ENCODE results near the gene ELK3. TPM values are rescaled to one million over a fixed set of nuclear protein-coding genes. Genes with fewer than 3 reads are reported as not detected.

The ELK3 gene
- total and polyA plus RNA-seq, 5 donors: 11.5 to 34.0 (median 18.9) TPM

DNA sequence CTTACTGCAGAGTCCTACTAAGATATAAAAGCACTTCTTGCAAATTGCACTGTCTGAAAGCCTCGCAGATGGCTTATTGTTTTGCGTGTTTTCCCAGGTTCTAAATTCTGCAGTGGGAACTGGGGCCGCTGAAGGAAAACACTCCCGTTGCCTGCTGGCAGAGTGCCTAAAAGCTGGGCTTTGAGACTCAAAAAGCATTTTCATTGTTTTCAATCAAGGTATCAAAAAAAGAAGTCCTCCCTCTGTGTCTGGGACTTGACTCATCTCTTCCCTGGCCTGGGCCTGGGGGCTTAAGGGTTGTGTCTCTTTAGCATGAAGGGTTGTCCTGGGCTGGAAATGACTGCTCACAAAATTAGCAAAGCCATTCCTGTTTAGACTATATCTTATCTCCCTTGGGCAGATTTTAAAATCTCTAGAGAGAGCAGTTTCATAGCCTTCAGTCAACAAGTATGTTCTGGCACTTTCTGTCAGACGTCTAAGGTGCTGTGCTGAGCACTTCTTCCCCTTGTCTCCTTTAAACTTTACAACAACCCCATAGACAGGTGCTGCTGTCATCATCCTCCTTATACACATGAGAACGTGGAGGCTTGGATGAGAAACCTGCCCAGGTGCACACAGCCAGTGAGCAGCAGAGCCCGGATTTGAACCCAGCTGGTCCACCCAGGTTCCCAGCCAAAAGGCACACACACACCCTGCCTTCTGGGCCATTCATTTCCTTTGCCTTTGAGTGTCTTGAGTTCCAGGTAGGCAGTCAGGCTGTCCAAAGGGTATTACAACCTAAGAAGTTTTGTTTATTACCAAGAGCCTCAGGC, 31.1 kb downstream of the ELK3 start:
- Histone ChIP-seq H3K27ac (ENCODE audit: low read length) (peak overlapping the region; percentile 36), H3K9me3 (ENCODE audit: control insufficient read depth, low read length) (no peaks in the 10 kb centered on the region), H3K4me1 (ENCODE audit: control insufficient read depth, insufficient read depth, low read length) (peaks cover 8% of the 10 kb centered on the region), H3K4me3 (ENCODE audit: low read length) (no peak overlapping the region), H3K27me3 (ENCODE audit: control insufficient read depth, insufficient read depth) (no peaks in the 10 kb centered on the region)
- DNase-seq (peak in 2 of 3 donors; percentile 67 to 78), ATAC-seq (peak in 1 of 2 donors; percentile 52)
- WGBS: 30% methylated on average over 7 of the region's 7 CpGs
- intact Hi-C loops (cut with DNase I): no loop called here

GRCh38 chr12:96225994-96226399, 31.8 kb downstream of the ELK3 start:
- no peak for DNase-seq
- intact Hi-C loops (cut with DNase I): no loop called here
- peaks cover 8% of the 10 kb centered on the region for H3K4me1 ChIP-seq (ENCODE audit: control insufficient read depth, insufficient read depth, low read length)
- H3K27me3 ChIP-seq (ENCODE audit: control insufficient read depth, insufficient read depth): no peaks in the 10 kb centered on the region
- H3K4me3 ChIP-seq (ENCODE audit: low read length): no peak overlapping the region
- 68% methylated on average over 1 of the region's 1 CpG for WGBS
- ATAC-seq: peak in 1 of 2 donors; percentile 6
- H3K9me3 ChIP-seq (ENCODE audit: control insufficient read depth, low read length): no peaks in the 10 kb centered on the region
- no peak overlapping the region for H3K27ac ChIP-seq (ENCODE audit: low read length)

GRCh38 chr12:96226401-96226800, 32.2 kb downstream of the ELK3 start:
- WGBS: 85% methylated on average over 4 of the region's 4 CpGs
- no peaks in the 10 kb centered on the region for H3K27me3 ChIP-seq (ENCODE audit: control insufficient read depth, insufficient read depth)
- DNase-seq: no peak
- peak in 1 of 2 donors; percentile 10 for ATAC-seq
- intact Hi-C loops (cut with DNase I): no loop called here
- no peaks in the 10 kb centered on the region for H3K9me3 ChIP-seq (ENCODE audit: control insufficient read depth, low read length)
- H3K27ac ChIP-seq (ENCODE audit: low read length): no peak overlapping the region
- peaks cover 6% of the 10 kb centered on the region for H3K4me1 ChIP-seq (ENCODE audit: control insufficient read depth, insufficient read depth, low read length)
- H3K4me3 ChIP-seq (ENCODE audit: low read length): no peak overlapping the region

DNA sequence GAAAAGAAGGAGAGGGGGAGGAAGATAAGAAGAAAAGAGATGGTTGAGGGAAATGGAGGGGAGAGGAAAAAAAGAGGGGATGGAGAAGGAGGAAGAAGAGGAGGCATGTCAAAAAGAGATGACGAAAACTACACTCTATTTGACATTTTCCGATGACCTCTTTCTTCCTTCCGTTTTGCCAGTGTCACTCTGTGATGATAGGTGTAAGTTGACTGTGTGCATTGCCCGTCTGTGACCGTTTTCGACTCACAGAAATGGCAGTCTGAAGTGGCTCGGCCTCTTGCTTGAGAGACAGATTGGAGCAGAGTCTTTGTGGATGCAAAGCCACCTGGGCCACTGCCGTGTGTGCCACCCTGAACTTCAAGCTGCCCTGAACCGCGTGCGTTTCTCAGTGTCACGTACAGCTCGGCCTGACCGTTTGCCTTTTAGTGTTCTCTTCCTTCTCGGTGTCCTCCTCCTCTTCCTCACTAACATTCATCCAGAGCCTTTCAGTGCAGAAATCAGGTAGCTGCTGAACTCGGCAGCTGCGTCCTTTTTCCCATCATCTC, 32.7 kb downstream of the ELK3 start:
- peaks cover 6% of the 10 kb centered on the region for H3K4me1 ChIP-seq (ENCODE audit: control insufficient read depth, insufficient read depth, low read length)
- H3K4me3 ChIP-seq (ENCODE audit: low read length): no peak overlapping the region
- 69% methylated on average over 17 of the region's 17 CpGs for WGBS
- DNase-seq (no peak), ATAC-seq (no peak)
- H3K27me3 ChIP-seq (ENCODE audit: control insufficient read depth, insufficient read depth): no peaks in the 10 kb centered on the region
- no peak overlapping the region for H3K27ac ChIP-seq (ENCODE audit: low read length)
- H3K9me3 ChIP-seq (ENCODE audit: control insufficient read depth, low read length): no peaks in the 10 kb centered on the region
- intact Hi-C loops (cut with DNase I): no loop called here

DNA sequence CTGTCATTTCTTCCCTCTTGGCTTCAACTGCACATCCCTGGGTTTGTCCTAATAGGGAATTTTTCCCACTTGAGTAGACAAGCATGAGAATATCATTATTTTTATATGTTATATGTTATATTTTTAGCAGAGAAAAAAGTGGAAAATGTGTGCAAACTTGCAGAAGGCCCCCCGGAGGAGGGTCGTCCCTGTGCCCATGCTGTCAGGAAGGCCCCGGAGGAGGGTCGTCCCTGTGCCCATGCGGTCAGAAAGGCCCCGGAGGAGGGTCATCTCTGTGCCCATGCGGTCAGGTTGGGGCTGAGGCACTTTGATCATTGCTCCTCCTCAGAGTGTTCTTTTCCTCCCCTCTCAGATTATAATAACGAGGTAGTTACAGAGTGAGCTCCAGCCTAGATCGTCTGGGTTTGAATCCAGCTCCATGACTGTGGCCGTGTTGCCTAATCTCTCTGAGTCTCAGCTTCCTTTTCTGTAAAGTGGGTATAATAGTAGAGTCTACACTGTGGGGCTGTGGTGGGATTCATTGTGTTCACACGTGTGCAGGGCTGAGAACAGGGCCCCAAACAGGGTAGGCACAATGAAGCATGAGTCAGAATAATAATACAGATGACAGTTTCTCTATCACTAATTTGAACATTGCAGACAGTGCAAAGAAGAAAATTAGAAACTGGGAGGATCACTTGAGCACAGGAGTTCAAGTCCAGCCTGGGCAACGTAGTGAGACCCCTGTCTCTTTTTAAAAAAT, 33.4 kb downstream of the ELK3 start:
- DNase-seq (no peak), ATAC-seq (no peak)
- Histone ChIP-seq H3K27me3 (ENCODE audit: control insufficient read depth, insufficient read depth) (no peaks in the 10 kb centered on the region), H3K4me1 (ENCODE audit: control insufficient read depth, insufficient read depth, low read length) (peaks cover 6% of the 10 kb centered on the region), H3K9me3 (ENCODE audit: control insufficient read depth, low read length) (no peaks in the 10 kb centered on the region), H3K27ac (ENCODE audit: low read length) (no peak overlapping the region), H3K4me3 (ENCODE audit: low read length) (no peak overlapping the region)
- intact Hi-C loops (cut with DNase I): no loop called here
- 74% methylated on average over 12 of the region's 12 CpGs for WGBS

GRCh38 chr12:96228566-96229248, 34.5 kb downstream of the ELK3 start:
- Histone ChIP-seq H3K27me3 (ENCODE audit: control insufficient read depth, insufficient read depth) (no peaks in the 10 kb centered on the region), H3K9me3 (ENCODE audit: control insufficient read depth, low read length) (no peaks in the 10 kb centered on the region), H3K4me3 (ENCODE audit: low read length) (no peak overlapping the region), H3K27ac (ENCODE audit: low read length) (no peak overlapping the region), H3K4me1 (ENCODE audit: control insufficient read depth, insufficient read depth, low read length) (peaks cover 10% of the 10 kb centered on the region)
- DNase-seq (no peak), ATAC-seq (no peak)
- intact Hi-C loops (cut with DNase I): no loop called here
- WGBS: 77% methylated on average over 12 of the region's 12 CpGs

DNA sequence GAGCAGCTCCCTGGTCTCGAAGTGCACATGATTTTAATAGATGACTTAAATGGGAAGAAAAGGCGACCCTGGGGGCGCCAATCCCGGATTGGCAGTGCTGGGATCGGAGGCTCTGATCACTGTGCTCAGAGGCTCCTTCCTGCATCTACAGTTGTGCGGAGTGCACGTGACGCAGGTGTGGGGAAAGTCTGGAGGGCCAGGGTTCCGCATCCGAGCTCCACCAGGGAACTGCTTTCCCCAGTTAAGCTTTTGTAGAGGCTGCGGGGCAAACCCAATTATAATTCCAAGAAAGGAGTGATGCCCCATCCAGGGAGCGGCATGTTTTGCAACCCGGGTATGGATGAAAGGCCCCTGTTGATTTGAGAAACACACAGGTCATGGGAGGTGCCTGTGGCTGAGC, 36.5 kb downstream of the ELK3 start:
- 86% methylated on average over 13 of the region's 13 CpGs for WGBS
- intact Hi-C loops (cut with DNase I): loop anchor here in 1 of 4 donors (10.0 kb wide), 1 partner anchor 164 kb away; no protein-coding TSS in a partner anchor
- no peaks in the 10 kb centered on the region for H3K9me3 ChIP-seq (ENCODE audit: control insufficient read depth, low read length)
- H3K27ac ChIP-seq (ENCODE audit: low read length): no peak overlapping the region
- no peak for ATAC-seq
- DNase-seq: no peak
- H3K4me1 ChIP-seq (ENCODE audit: control insufficient read depth, insufficient read depth, low read length): peaks cover 20% of the 10 kb centered on the region
- H3K4me3 ChIP-seq (ENCODE audit: low read length): no peak overlapping the region
- no peaks in the 10 kb centered on the region for H3K27me3 ChIP-seq (ENCODE audit: control insufficient read depth, insufficient read depth)

DNA sequence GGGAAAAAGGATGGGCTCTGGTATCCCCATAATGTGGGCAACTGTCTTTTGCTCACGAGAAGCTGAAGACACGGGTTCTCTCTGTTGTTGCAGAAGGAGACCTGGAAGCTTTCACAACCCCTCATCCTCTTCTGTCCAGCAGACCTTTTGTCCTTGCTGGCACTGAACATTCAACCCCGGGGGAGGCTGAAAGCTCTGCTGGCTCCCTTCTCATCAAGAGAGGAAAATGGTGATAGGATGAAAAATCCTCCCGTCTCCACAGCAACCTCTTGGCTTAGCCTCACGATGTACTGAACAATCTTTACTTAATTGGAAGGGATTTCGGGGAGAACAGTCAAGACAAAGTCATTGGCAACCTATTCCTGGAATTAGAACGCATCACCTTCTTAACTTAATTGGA, 39.0 kb downstream of the ELK3 start:
- Histone ChIP-seq H3K4me1 (ENCODE audit: control insufficient read depth, insufficient read depth, low read length) (peaks cover 31% of the 10 kb centered on the region), H3K27ac (ENCODE audit: low read length) (peak overlapping the region; percentile 49), H3K9me3 (ENCODE audit: control insufficient read depth, low read length) (no peaks in the 10 kb centered on the region), H3K4me3 (ENCODE audit: low read length) (no peak overlapping the region), H3K27me3 (ENCODE audit: control insufficient read depth, insufficient read depth) (no peaks in the 10 kb centered on the region)
- DNase-seq (peak in 2 of 3 donors; percentile 49 to 75), ATAC-seq (peak in 1 of 2 donors; percentile 3)
- WGBS: 42% methylated on average over 7 of the region's 7 CpGs
- intact Hi-C loops (cut with DNase I): loop anchor here in 1 of 4 donors (10.0 kb wide), 1 partner anchor 162 kb away; no protein-coding TSS in a partner anchor

- DNase-seq (peak; percentile 95 to 97 (median 97)), ATAC-seq (peak; percentile 86 to 89)
- peak overlapping the region; percentile 61 for H3K27ac ChIP-seq (ENCODE audit: low read length)
- H3K9me3 ChIP-seq (ENCODE audit: control insufficient read depth, low read length): no peaks in the 10 kb centered on the region
- intact Hi-C loops (cut with DNase I): loop anchor here in 1 of 4 donors (10.0 kb wide), 1 partner anchor 161 kb away; no protein-coding TSS in a partner anchor
- H3K4me3 ChIP-seq (ENCODE audit: low read length): no peak overlapping the region
- 17% methylated on average over 15 of the region's 15 CpGs for WGBS
- no peaks in the 10 kb centered on the region for H3K27me3 ChIP-seq (ENCODE audit: control insufficient read depth, insufficient read depth)
- H3K4me1 ChIP-seq (ENCODE audit: control insufficient read depth, insufficient read depth, low read length): peaks cover 35% of the 10 kb centered on the region
Observed at GRCh38 chr12:96233939-96234461, 39.8 kb downstream of the ELK3 start.

All from right cardiac atrium (tissue), 5 donors.